GM12878 (cell line): ENCODE results near the gene LRRC45.

Source experiments
- CEBPB ChIP-seq, 2 experiments: fragments of 150-350 bp in 1 of 2; IDR thresholded peaks; 2 replicates each; pipeline ENCODE4 v1.6.1; 2012 to 2014; ENCODE audit warnings: low read depth in 2 of 2, low read length in 2 of 2, borderline replicate concordance in 1 of 2, inconsistent platforms in 1 of 2
- EZH2 ChIP-seq: IDR thresholded peaks from 2 replicates; pipeline ENCODE4 v1.6.1; 2012; ENCODE audit warnings: low read depth, mild to moderate bottlenecking, control low read depth, inconsistent platforms, low read length, borderline replicate concordance; ENCODE audit not compliant: control insufficient read depth
- HCFC1 ChIP-seq: fragments of 150-350 bp; IDR thresholded peaks from 2 replicates; pipeline ENCODE4 v1.6.1; 2014; ENCODE audit warnings: low read length
- MTA3 ChIP-seq: IDR thresholded peaks from 2 replicates; pipeline ENCODE4 v1.6.1; 2012; ENCODE audit warnings: low read length, inconsistent platforms, borderline replicate concordance
- RCOR1 ChIP-seq: conservative IDR thresholded peaks from 2 replicates; pipeline ENCODE4 v1.6.1; 2012; ENCODE audit warnings: low read depth, low read length, improper control_type of control experiment
- TARDBP ChIP-seq: IDR thresholded peaks from 2 replicates; pipeline ENCODE4 v1.6.1; 2016; ENCODE audit warnings: borderline replicate concordance
- ZNF207 ChIP-seq: fragments of 450-650 bp; IDR thresholded peaks from 2 replicates; pipeline ENCODE4 v1.6.1; 2014; ENCODE audit warnings: antibody characterized with exemption, mild to moderate bottlenecking, borderline replicate concordance
- ZSCAN29 ChIP-seq: fragments of 450-650 bp; IDR thresholded peaks from 2 replicates; pipeline ENCODE4 v1.6.1; 2017; ENCODE audit warnings: mild to moderate bottlenecking, moderate library complexity
- TF ChIP-seq, protein P1 (sequence below), 3 experiments: IDR thresholded peaks in 2 of 3; conservative IDR thresholded peaks in 1 of 3; 2 replicates each; pipeline ENCODE4 v1.5.1; 2011; ENCODE audit warnings: low read depth in 3 of 3, low read length in 3 of 3, mild to moderate bottlenecking in 3 of 3, control low read depth in 2 of 3, moderate library complexity in 2 of 3, inconsistent platforms in 1 of 3, mixed read lengths in 1 of 3; ENCODE audit not compliant: control insufficient read depth in 2 of 3, insufficient read depth in 1 of 3; ENCODE audit errors: extremely low read depth in 1 of 3
- TF ChIP-seq, protein P2 (sequence below): IDR thresholded peaks from 2 replicates; pipeline ENCODE4 v1.6.1; 2012; ENCODE audit warnings: low read depth, low read length, improper control_type of control experiment
- TF ChIP-seq, protein P3 (sequence below): IDR thresholded peaks from 2 replicates; pipeline ENCODE4 v1.6.1; 2011; ENCODE audit warnings: mild to moderate bottlenecking, low read depth, low read length, moderate library complexity; ENCODE audit not compliant: insufficient replicate concordance
- TF ChIP-seq, protein P4 (sequence below): fragments of 450-650 bp; IDR thresholded peaks from 2 replicates; pipeline ENCODE4 v1.6.1; 2017; ENCODE audit warnings: mild to moderate bottlenecking, low read depth, inconsistent platforms; ENCODE audit not compliant: poor library complexity, severe bottlenecking
- TF ChIP-seq, protein P5 (sequence below): IDR thresholded peaks from 2 replicates; pipeline ENCODE4 v1.6.1; 2012; ENCODE audit warnings: mild to moderate bottlenecking, low read depth, low read length

DNA sequence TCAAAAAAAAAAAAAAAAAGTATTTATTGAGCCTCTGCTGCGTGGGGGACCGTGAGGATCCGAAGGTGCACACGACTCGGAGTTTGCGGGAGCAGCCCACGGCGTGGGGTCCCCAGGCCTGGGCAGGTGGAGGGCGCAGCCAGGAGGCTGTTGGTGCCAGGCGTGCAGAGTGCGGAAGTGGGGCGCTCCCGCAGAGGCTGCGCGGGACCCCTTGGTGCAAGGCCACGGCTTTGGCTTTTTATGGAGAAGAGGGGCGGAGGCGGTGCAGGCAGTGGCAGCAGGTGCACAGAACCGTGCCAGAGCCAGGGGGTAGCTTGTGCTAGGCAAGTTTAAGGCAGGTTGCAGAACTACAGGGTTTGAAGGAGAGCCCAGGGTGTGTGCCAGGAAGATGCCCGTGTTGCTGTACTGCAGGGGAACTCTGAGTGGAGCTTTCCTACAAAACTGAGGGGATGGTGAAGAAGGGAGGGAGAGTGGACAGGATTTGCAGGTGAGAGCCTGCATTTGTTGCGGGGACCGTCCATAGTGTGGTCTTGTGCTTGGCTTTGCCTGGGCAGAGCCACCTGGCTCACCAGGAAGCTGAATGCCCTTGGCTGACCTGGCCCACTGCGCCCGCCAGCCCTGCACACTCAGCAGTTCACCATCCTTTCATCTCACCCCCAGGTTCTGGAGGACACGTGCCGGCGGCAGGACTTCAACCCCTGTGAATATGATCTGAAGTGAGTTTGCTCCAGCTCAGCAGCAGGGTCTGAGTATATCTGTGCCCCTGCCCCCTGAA, 44.4 kb upstream of the LRRC45 start:
- TF ChIP-seq, protein P1, sequence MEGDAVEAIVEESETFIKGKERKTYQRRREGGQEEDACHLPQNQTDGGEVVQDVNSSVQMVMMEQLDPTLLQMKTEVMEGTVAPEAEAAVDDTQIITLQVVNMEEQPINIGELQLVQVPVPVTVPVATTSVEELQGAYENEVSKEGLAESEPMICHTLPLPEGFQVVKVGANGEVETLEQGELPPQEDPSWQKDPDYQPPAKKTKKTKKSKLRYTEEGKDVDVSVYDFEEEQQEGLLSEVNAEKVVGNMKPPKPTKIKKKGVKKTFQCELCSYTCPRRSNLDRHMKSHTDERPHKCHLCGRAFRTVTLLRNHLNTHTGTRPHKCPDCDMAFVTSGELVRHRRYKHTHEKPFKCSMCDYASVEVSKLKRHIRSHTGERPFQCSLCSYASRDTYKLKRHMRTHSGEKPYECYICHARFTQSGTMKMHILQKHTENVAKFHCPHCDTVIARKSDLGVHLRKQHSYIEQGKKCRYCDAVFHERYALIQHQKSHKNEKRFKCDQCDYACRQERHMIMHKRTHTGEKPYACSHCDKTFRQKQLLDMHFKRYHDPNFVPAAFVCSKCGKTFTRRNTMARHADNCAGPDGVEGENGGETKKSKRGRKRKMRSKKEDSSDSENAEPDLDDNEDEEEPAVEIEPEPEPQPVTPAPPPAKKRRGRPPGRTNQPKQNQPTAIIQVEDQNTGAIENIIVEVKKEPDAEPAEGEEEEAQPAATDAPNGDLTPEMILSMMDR (IDR thresholded peaks at IDR 0.05 in 2 of 3, conservative IDR thresholded peaks at IDR 0.05 in 1 of 3; ENCODE audit: control insufficient read depth in 2 of 3, extremely low read depth in 1 of 3, insufficient read depth in 1 of 3, low read depth in 3 of 3, low read length in 3 of 3), result no peak
- TF ChIP-seq HCFC1 (no peak), TARDBP (no peak), ZNF207 (no peak), CEBPB (IDR thresholded peaks at IDR 0.05; ENCODE audit: borderline replicate concordance in 1 of 2, low read depth in 2 of 2, low read length in 2 of 2) (no peak), EZH2 (no peak), MTA3 (no peak), ZSCAN29 (no peak), RCOR1 (no peak)
- TF ChIP-seq, protein P2, sequence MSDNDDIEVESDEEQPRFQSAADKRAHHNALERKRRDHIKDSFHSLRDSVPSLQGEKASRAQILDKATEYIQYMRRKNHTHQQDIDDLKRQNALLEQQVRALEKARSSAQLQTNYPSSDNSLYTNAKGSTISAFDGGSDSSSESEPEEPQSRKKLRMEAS, result no peak
- TF ChIP-seq, protein P3, sequence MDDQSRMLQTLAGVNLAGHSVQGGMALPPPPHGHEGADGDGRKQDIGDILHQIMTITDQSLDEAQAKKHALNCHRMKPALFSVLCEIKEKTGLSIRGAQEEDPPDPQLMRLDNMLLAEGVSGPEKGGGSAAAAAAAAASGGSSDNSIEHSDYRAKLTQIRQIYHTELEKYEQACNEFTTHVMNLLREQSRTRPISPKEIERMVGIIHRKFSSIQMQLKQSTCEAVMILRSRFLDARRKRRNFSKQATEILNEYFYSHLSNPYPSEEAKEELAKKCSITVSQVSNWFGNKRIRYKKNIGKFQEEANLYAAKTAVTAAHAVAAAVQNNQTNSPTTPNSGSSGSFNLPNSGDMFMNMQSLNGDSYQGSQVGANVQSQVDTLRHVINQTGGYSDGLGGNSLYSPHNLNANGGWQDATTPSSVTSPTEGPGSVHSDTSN, result no peak
- TF ChIP-seq, protein P4, sequence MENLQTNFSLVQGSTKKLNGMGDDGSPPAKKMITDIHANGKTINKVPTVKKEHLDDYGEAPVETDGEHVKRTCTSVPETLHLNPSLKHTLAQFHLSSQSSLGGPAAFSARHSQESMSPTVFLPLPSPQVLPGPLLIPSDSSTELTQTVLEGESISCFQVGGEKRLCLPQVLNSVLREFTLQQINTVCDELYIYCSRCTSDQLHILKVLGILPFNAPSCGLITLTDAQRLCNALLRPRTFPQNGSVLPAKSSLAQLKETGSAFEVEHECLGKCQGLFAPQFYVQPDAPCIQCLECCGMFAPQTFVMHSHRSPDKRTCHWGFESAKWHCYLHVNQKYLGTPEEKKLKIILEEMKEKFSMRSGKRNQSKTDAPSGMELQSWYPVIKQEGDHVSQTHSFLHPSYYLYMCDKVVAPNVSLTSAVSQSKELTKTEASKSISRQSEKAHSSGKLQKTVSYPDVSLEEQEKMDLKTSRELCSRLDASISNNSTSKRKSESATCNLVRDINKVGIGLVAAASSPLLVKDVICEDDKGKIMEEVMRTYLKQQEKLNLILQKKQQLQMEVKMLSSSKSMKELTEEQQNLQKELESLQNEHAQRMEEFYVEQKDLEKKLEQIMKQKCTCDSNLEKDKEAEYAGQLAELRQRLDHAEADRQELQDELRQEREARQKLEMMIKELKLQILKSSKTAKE, result no peak
- TF ChIP-seq, protein P5, sequence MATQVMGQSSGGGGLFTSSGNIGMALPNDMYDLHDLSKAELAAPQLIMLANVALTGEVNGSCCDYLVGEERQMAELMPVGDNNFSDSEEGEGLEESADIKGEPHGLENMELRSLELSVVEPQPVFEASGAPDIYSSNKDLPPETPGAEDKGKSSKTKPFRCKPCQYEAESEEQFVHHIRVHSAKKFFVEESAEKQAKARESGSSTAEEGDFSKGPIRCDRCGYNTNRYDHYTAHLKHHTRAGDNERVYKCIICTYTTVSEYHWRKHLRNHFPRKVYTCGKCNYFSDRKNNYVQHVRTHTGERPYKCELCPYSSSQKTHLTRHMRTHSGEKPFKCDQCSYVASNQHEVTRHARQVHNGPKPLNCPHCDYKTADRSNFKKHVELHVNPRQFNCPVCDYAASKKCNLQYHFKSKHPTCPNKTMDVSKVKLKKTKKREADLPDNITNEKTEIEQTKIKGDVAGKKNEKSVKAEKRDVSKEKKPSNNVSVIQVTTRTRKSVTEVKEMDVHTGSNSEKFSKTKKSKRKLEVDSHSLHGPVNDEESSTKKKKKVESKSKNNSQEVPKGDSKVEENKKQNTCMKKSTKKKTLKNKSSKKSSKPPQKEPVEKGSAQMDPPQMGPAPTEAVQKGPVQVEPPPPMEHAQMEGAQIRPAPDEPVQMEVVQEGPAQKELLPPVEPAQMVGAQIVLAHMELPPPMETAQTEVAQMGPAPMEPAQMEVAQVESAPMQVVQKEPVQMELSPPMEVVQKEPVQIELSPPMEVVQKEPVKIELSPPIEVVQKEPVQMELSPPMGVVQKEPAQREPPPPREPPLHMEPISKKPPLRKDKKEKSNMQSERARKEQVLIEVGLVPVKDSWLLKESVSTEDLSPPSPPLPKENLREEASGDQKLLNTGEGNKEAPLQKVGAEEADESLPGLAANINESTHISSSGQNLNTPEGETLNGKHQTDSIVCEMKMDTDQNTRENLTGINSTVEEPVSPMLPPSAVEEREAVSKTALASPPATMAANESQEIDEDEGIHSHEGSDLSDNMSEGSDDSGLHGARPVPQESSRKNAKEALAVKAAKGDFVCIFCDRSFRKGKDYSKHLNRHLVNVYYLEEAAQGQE, result no peak
